Activated CD8-positive, alpha-beta memory T cell treated with anti-CD3 and anti-CD28 coated beads, Interleukin-2, amount 10 ng/mL, durations not matched to agents 7 days and 5 days (primary cell): ENCODE data around the gene MKNK1. TPM values are rescaled to one million over a fixed set of nuclear protein-coding genes. Genes with fewer than 3 reads are reported as not detected.

Source experiments
- ATAC-seq: fragments of 150-1000 bp; cut with Tn5 transposase; one replicate; pipeline ENCODE4 v1.10.0; 2021; ENCODE audit warnings: moderate library complexity
- CTCF ChIA-PET: fragments of 350-600 bp; sonication (Branson Sonifier 250); formaldehyde crosslinking; loops from one replicate; lab custom pipeline; 2021; ENCODE audit warnings: antibody characterized with exemption; lab: Charles Lee
- DNase-seq: peaks from one replicate; pipeline ENCODE4 v3.0.0-alpha.2; 2020
- H3K27ac Mint-ChIP-seq: one replicate; pipeline ENCODE4 v1.8.0; 2021; ENCODE audit warnings: mild to moderate bottlenecking, mixed read lengths
- H3K27me3 Mint-ChIP-seq: one replicate; pipeline ENCODE4 v1.8.0; 2021; ENCODE audit warnings: mixed read lengths
- H3K36me3 Mint-ChIP-seq: one replicate; pipeline ENCODE4 v1.8.0; 2021; ENCODE audit warnings: mild to moderate bottlenecking, mixed read lengths
- H3K4me1 Mint-ChIP-seq: one replicate; pipeline ENCODE4 v1.8.0; 2021; ENCODE audit warnings: mixed read lengths
- H3K4me3 Mint-ChIP-seq: one replicate; pipeline ENCODE4 v1.8.0; 2021; ENCODE audit warnings: mild to moderate bottlenecking, moderate library complexity, mixed read lengths
- H3K9me3 Mint-ChIP-seq: one replicate; pipeline ENCODE4 v1.8.0; 2022; ENCODE audit warnings: low read depth, mixed read lengths
- total RNA-seq, 2 experiments: library from RNA; stranded (reverse); gene quantifications; one replicate each; pipeline ENCODE4 v1.2.3, GENCODE V29; 2021

The MKNK1 gene
- total RNA-seq, 2 experiments from 2014 or later, result 70.6 to 78.6 TPM

- no peak for DNase-seq
- ATAC-seq, result no peak
- Mint-ChIP-seq H3K27ac (no peak overlapping the region), H3K36me3 (peaks cover 16% of the 10 kb centered on the region), H3K4me3 (no peak overlapping the region), H3K27me3 (no peaks in the 10 kb centered on the region), H3K9me3 (no peaks in the 10 kb centered on the region), H3K4me1 (peaks cover 3% of the 10 kb centered on the region)
- CTCF ChIA-PET, result interaction anchor here (1.5 to 1.9 kb wide), 2 partner anchors 11 to 45 kb away, joined by 4 to 5 read pairs; partner anchors contain the start of gene MKNK1
Observed at GRCh38 chr1:46558966-46559365, 45.1 kb downstream of the MKNK1 start.

GRCh38 chr1:46558141-46558963, 45.7 kb downstream of the MKNK1 start:
- no peak for ATAC-seq
- no peaks in the 10 kb centered on the region for H3K9me3 Mint-ChIP-seq
- peaks cover 3% of the 10 kb centered on the region for H3K4me1 Mint-ChIP-seq
- H3K4me3 Mint-ChIP-seq, result no peak overlapping the region
- peaks cover 14% of the 10 kb centered on the region for H3K36me3 Mint-ChIP-seq
- CTCF ChIA-PET, result interaction anchor here (1.5 to 1.9 kb wide), 2 partner anchors 11 to 45 kb away, joined by 4 to 5 read pairs; partner anchors contain the start of gene MKNK1
- DNase-seq, result no peak
- H3K27me3 Mint-ChIP-seq, result no peaks in the 10 kb centered on the region
- no peak overlapping the region for H3K27ac Mint-ChIP-seq

GRCh38 chr1:46557403-46557802, 46.7 kb downstream of the MKNK1 start:
- Mint-ChIP-seq H3K9me3 (no peaks in the 10 kb centered on the region), H3K4me1 (peaks cover 3% of the 10 kb centered on the region), H3K27ac (no peak overlapping the region)

GRCh38 chr1:46556822-46557221, 47.2 kb downstream of the MKNK1 start:
- Mint-ChIP-seq H3K27me3 (no peaks in the 10 kb centered on the region), H3K36me3 (peaks cover 6% of the 10 kb centered on the region), H3K4me3 (no peak overlapping the region), H3K27ac (no peak overlapping the region), H3K9me3 (no peaks in the 10 kb centered on the region), H3K4me1 (peaks cover 3% of the 10 kb centered on the region)
- ATAC-seq (no peak), DNase-seq (no peak)
- CTCF ChIA-PET, result no interaction called here

More at GRCh38 chr1:46557403-46557802, 46.7 kb downstream of the MKNK1 start:
- DNase-seq (no peak), ATAC-seq (no peak)
- Mint-ChIP-seq H3K36me3 (peaks cover 10% of the 10 kb centered on the region), H3K4me3 (no peak overlapping the region), H3K27me3 (no peaks in the 10 kb centered on the region)
- CTCF ChIA-PET, result interaction anchor here (1.9 kb wide), 1 partner anchor 10 kb away, joined by 5 read pairs; no protein-coding TSS in a partner anchor

- Mint-ChIP-seq H3K4me3 (no peak overlapping the region), H3K27ac (no peak overlapping the region), H3K4me1 (peaks cover 3% of the 10 kb centered on the region), H3K36me3 (peaks cover 3% of the 10 kb centered on the region), H3K27me3 (no peaks in the 10 kb centered on the region), H3K9me3 (no peaks in the 10 kb centered on the region)
- CTCF ChIA-PET, result no interaction called here
- DNase-seq, result no peak
- ATAC-seq, result no peak
Observed at GRCh38 chr1:46555826-46556619, 48.0 kb downstream of the MKNK1 start.

- ATAC-seq, result no peak
- H3K27me3 Mint-ChIP-seq, result no peaks in the 10 kb centered on the region
- DNase-seq, result no peak
- no peak overlapping the region for H3K27ac Mint-ChIP-seq
- CTCF ChIA-PET, result interaction anchor here (1.5 kb wide), 1 partner anchor 59 kb away, joined by 3 read pairs; no protein-coding TSS in a partner anchor
- H3K4me3 Mint-ChIP-seq, result no peak overlapping the region
- no peaks in the 10 kb centered on the region for H3K9me3 Mint-ChIP-seq
- peaks cover 2% of the 10 kb centered on the region for H3K36me3 Mint-ChIP-seq
- H3K4me1 Mint-ChIP-seq, result peaks cover 9% of the 10 kb centered on the region
Observed at GRCh38 chr1:46554597-46555381, 49.3 kb downstream of the MKNK1 start.

- DNase-seq (no peak), ATAC-seq (no peak)
- H3K4me3 Mint-ChIP-seq, result no peak overlapping the region
- CTCF ChIA-PET, result interaction anchor here (1.5 to 1.6 kb wide), 2 partner anchors 22 to 60 kb away, joined by 3 to 5 read pairs; no protein-coding TSS in a partner anchor
- H3K36me3 Mint-ChIP-seq, result peaks cover 2% of the 10 kb centered on the region
- peaks cover 15% of the 10 kb centered on the region for H3K4me1 Mint-ChIP-seq
- H3K9me3 Mint-ChIP-seq, result no peaks in the 10 kb centered on the region
- H3K27me3 Mint-ChIP-seq, result no peaks in the 10 kb centered on the region
- H3K27ac Mint-ChIP-seq, result no peak overlapping the region
Observed at GRCh38 chr1:46554236-46554596, 49.9 kb downstream of the MKNK1 start.

GRCh38 chr1:46553506-46553905, 50.6 kb downstream of the MKNK1 start:
- Mint-ChIP-seq H3K27me3 (no peaks in the 10 kb centered on the region), H3K27ac (no peak overlapping the region)

GRCh38 chr1:46552357-46553237, 51.5 kb downstream of the MKNK1 start:
- no peak overlapping the region for H3K4me3 Mint-ChIP-seq
- H3K9me3 Mint-ChIP-seq, result no peaks in the 10 kb centered on the region
- CTCF ChIA-PET, result interaction anchor here (1.0 to 1.9 kb wide), 4 partner anchors 19 to 50 kb away, joined by 3 to 8 read pairs (median 4); no protein-coding TSS in a partner anchor
- H3K36me3 Mint-ChIP-seq, result no peaks in the 10 kb centered on the region
- H3K27me3 Mint-ChIP-seq, result no peaks in the 10 kb centered on the region
- peaks cover 21% of the 10 kb centered on the region for H3K4me1 Mint-ChIP-seq
- H3K27ac Mint-ChIP-seq, result no peak overlapping the region
- ATAC-seq, result no peak
- no peak for DNase-seq

More at GRCh38 chr1:46553506-46553905, 50.6 kb downstream of the MKNK1 start:
- Mint-ChIP-seq H3K4me3 (no peak overlapping the region), H3K36me3 (peaks cover 2% of the 10 kb centered on the region), H3K4me1 (peaks cover 17% of the 10 kb centered on the region), H3K9me3 (no peaks in the 10 kb centered on the region)
- DNase-seq (no peak), ATAC-seq (no peak)
- CTCF ChIA-PET, result interaction anchor here (1.0 to 1.6 kb wide), 4 partner anchors 21 to 61 kb away, joined by 3 to 5 read pairs (median 4); no protein-coding TSS in a partner anchor

GRCh38 chr1:46551597-46552095, 52.4 kb downstream of the MKNK1 start, which contains the start of gene KNCN:
Gene KNCN (minus strand): TSS chr1:46551647. CDS start chr1:46551215, 432 bp downstream.
- H3K4me3 Mint-ChIP-seq, result no peak within 1 kb of the TSS
- H3K27ac Mint-ChIP-seq, result no peak within 1 kb of the TSS
- CTCF ChIA-PET, result interaction anchor here (1.5 to 1.9 kb wide), 3 partner anchors 18 to 60 kb away, joined by 3 to 8 read pairs (median 3); no protein-coding TSS in a partner anchor
- H3K27me3 Mint-ChIP-seq, result peaks cover 4% of the 10 kb centered on the region
- H3K4me1 Mint-ChIP-seq, result peaks cover 20% of the 10 kb centered on the region
- DNase-seq (no peak), ATAC-seq (no peak)
- no peaks in the 10 kb centered on the region for H3K9me3 Mint-ChIP-seq
- no peaks in the 10 kb centered on the region for H3K36me3 Mint-ChIP-seq

GRCh38 chr1:46550751-46551231, 53.3 kb downstream of the MKNK1 start:
- Mint-ChIP-seq H3K36me3 (no peaks in the 10 kb centered on the region), H3K9me3 (no peaks in the 10 kb centered on the region), H3K27me3 (peaks cover 12% of the 10 kb centered on the region), H3K4me1 (peaks cover 21% of the 10 kb centered on the region), H3K4me3 (no peak overlapping the region), H3K27ac (no peak overlapping the region)
- ATAC-seq, result no peak
- CTCF ChIA-PET, result interaction anchor here (1.5 to 1.9 kb wide), 3 partner anchors 17 to 61 kb away, joined by 3 to 8 read pairs (median 3); no protein-coding TSS in a partner anchor
- no peak for DNase-seq
